Suprapubic skin (tissue), 4 donors: ENCODE data around the gene NSFL1C.

ENCODE experiments used
- POLR2A ChIP-seq, 2 donors: fragments of 450-650 bp; IDR thresholded peaks; one replicate each; pipeline ENCODE4 v1.6.1; 2017; ENCODE audit warnings: antibody characterized with exemption in 2 of 2, mild to moderate bottlenecking in 2 of 2, moderate library complexity in 2 of 2
- POLR2AphosphoS5 ChIP-seq, 3 donors: sonication (generic); formaldehyde crosslinking; IDR thresholded peaks; one replicate each; pipeline ENCODE4 v1.6.1; 2017; ENCODE audit warnings: antibody characterized with exemption in 3 of 3
- TF ChIP-seq, protein P1 (sequence below), 2 donors: fragments of 200-600 bp in 1 of 2; fragments of 450-650 bp in 1 of 2; sonication (generic) in 1 of 2; IDR thresholded peaks; one replicate each; pipeline ENCODE4 v1.5.1; 2016 to 2019; ENCODE audit warnings: antibody characterized with exemption in 2 of 2, mild to moderate bottlenecking in 1 of 2, moderate library complexity in 1 of 2

DNA sequence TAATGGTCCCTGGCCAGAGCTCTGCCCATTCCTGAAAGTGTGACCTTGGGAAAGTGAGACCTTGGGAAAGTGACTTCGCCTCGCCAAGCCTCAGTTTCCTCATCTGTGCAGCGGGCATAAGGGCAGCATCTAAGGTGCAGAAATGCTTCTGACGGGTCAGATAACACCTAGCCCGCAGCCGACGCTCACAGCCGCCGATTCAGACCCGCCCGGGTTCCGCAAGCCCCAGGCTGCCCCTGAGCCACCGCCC lies 74.3 kb downstream of the NSFL1C start:
- TF ChIP-seq POLR2A (IDR thresholded peaks at IDR 0.05) (no peak), POLR2AphosphoS5 (IDR thresholded peaks at IDR 0.05) (no peak)
- TF ChIP-seq, protein P1, sequence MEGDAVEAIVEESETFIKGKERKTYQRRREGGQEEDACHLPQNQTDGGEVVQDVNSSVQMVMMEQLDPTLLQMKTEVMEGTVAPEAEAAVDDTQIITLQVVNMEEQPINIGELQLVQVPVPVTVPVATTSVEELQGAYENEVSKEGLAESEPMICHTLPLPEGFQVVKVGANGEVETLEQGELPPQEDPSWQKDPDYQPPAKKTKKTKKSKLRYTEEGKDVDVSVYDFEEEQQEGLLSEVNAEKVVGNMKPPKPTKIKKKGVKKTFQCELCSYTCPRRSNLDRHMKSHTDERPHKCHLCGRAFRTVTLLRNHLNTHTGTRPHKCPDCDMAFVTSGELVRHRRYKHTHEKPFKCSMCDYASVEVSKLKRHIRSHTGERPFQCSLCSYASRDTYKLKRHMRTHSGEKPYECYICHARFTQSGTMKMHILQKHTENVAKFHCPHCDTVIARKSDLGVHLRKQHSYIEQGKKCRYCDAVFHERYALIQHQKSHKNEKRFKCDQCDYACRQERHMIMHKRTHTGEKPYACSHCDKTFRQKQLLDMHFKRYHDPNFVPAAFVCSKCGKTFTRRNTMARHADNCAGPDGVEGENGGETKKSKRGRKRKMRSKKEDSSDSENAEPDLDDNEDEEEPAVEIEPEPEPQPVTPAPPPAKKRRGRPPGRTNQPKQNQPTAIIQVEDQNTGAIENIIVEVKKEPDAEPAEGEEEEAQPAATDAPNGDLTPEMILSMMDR (IDR thresholded peaks at IDR 0.05), result no peak
